Heart left ventricle (tissue), 16 donors: ENCODE measurements around the gene HIGD1B. TPM values are rescaled to one million over a fixed set of nuclear protein-coding genes. Genes with fewer than 3 reads are reported as not detected.

Source experiments
- ATAC-seq, 4 donors: fragments of 200-7000 bp; cut with Tn5 transposase; one replicate each; pipeline ENCODE4 v1.9.1; 2020 to 2022; ENCODE audit warnings: moderate library complexity in 4 of 4, mild to moderate bottlenecking in 3 of 4, moderate number of reproducible peaks in 1 of 4
- DNase-seq, 5 donors: peaks; one replicate each; pipeline ENCODE4 v3.0.0-alpha.2; 2020
- H3K27ac ChIP-seq, 12 donors: fragments of 200-600 bp; sonication (generic) in 4 of 12; one replicate each; pipeline versions ENCODE4 v1.5.0 to v1.8.0; 2016 to 2022; ENCODE audit warnings: mild to moderate bottlenecking in 2 of 12
- H3K27me3 ChIP-seq, 9 donors: fragments of 200-600 bp; sonication (generic) in 2 of 9; one replicate each; pipeline versions ENCODE4 v1.5.1 to v1.8.0; 2016 to 2022; ENCODE audit warnings: mild to moderate bottlenecking in 3 of 9
- H3K36me3 ChIP-seq, 9 donors: fragments of 200-600 bp; sonication (generic) in 2 of 9; one replicate each; pipeline versions ENCODE4 v1.5.0 to v1.8.0; 2018 to 2022; ENCODE audit warnings: mild to moderate bottlenecking in 2 of 9
- H3K4me1 ChIP-seq, 12 donors: fragments of 200-600 bp; sonication (generic) in 4 of 12; one replicate each; pipeline versions ENCODE4 v1.5.0 to v1.8.0; 2016 to 2022; ENCODE audit warnings: mild to moderate bottlenecking in 3 of 12
- H3K4me3 ChIP-seq, 12 donors: fragments of 200-600 bp; sonication (generic) in 4 of 12; one replicate each; pipeline versions ENCODE4 v1.5.0 to v1.8.0; 2017 to 2022; ENCODE audit warnings: mild to moderate bottlenecking in 9 of 12, moderate library complexity in 4 of 12
- H3K9me3 ChIP-seq, 12 donors: fragments of 200-600 bp; sonication (generic) in 4 of 12; one replicate each; pipeline versions ENCODE4 v1.5.0 to v1.8.0; 2016 to 2022; ENCODE audit warnings: mild to moderate bottlenecking in 1 of 12
- CTCF ChIP-seq, 12 donors: fragments of 200-600 bp; sonication (generic) in 4 of 12; IDR thresholded peaks; one replicate each; pipeline versions ENCODE4 v1.5.0 to v1.8.0; 2018 to 2022; ENCODE audit warnings: antibody characterized with exemption in 12 of 12, mild to moderate bottlenecking in 5 of 12
- POLR2A ChIP-seq, 2 donors: fragments of 450-650 bp; IDR thresholded peaks; one replicate each; pipeline ENCODE4 v1.6.1; 2017; ENCODE audit warnings: antibody characterized with exemption in 2 of 2, mild to moderate bottlenecking in 2 of 2, moderate library complexity in 2 of 2
- WGBS, 4 donors: extraction: QIAGEN DNeasy Blood & Tissue Kit in 2 of 4; methylation state at CpG; one replicate each; pipeline versions ENCODE4 v1.1.5 to v1.1.7; 2013 to 2018; 5-methylcytosine and 5-hydroxymethylcytosine counted together
- intact Hi-C, 10 donors: fragments of 100-400 bp; cut with DNase I; formaldehyde crosslinking; loops; one replicate each; pipeline versions ENCODE4 v1.11.1 to v1.14.2; 2022
- polyA plus RNA-seq, 2 donors: library from polyadenylated mRNA; stranded (reverse); fragments of 200-250 nt; gene quantifications; one replicate each; pipeline ENCODE4 v1.2.3, GENCODE V29; 2013
- total RNA-seq, 9 donors: library from RNA; depleted of rRNA in 2 of 9; stranded (reverse); fragments of >200 nt in 2 of 9; fragmentation: NEBNext Ultra II Directional in 3 of 9; extraction: Animal tissue kit (Norgen Biotek cat#: 25700) in 3 of 9; gene quantifications; one replicate each; pipeline versions ENCODE4 v1.1.0 to v1.2.4, GENCODE V29; 2016 to 2023
- donor health status: ischemic (EF 13 %, LVEDD 7.1; RV severe dilation, severe dysfunction).
- donor health status: healthy with polysubstance abuse.
- donor health status: DM: no; HTN: yes; CAD: no.
- donor health status: DM: no; HTN: no; CAD: no.
- donor health status: ischemic (EF 25% LVEDD 6.9; RV normal size, moderate dysfunction).
- donor health status: ischemic (EF 25% LVEDD 5.7; RV mildly dilated, moderate dysfunction).
- donor health status: healthy.
- donor health status: DM: yes; HTN: yes; CAD: no.
- donor health status: ischemic (EF 35%, LVEDD 5.7; RV mildly dilated, moderate dysfunction).
- donor health status: nonischemic (EF 11% LVEDD 7.7; RV severe dilation, severe dysfunction).
- donor health status: DM: yes; HTN: yes; CAD: no.
- donor health status: PGD.
- donor health status: ischemic (EF 29% LVEDD 5.4; RV normal size, mild dysfunction).
- donor health status: nonischemic (EF 23%, LVEDD 6.1; RV moderate dilation, normal function).

Gene HIGD1B
- total and polyA plus RNA-seq, 11 donors, result 4.3 to 30.9 (median 13.5) TPM

- DNase-seq (peak; percentile 59 to 78 (median 69)), ATAC-seq (peak; percentile 15 to 68 (median 54))
- intact Hi-C loops, result no loop called here
- TF ChIP-seq CTCF (IDR thresholded peaks at IDR 0.05), result no peak
- no peak for TF ChIP-seq POLR2A (IDR thresholded peaks at IDR 0.05)
- 60 to 70% (median 62%) methylated on average over 5 of the region's 5 CpGs for WGBS, 4 donors
- Histone ChIP-seq H3K4me3 (no peak overlapping the region), H3K4me1 (no peaks in the 10 kb centered on the region), H3K36me3 (peaks cover 0 to 65% (median 58%) of the 10 kb centered on the region in 9 donors), H3K27me3 (no peaks in the 10 kb centered on the region), H3K9me3 (no peaks in the 10 kb centered on the region), H3K27ac (peak overlapping the region; percentile 2 to 70 (median 49))
Measured at GRCh38 chr17:44850612-44851011, 2.9 kb downstream of the HIGD1B start.

- no peak for ATAC-seq
- H3K9me3 ChIP-seq, result no peaks in the 10 kb centered on the region
- no peaks in the 10 kb centered on the region for H3K27me3 ChIP-seq
- no peak overlapping the region for H3K27ac ChIP-seq
- peak in 1 of 5 donors; percentile 6 for DNase-seq
- intact Hi-C loops, result no loop called here
- TF ChIP-seq CTCF (IDR thresholded peaks at IDR 0.05) (no peak), POLR2A (IDR thresholded peaks at IDR 0.05) (no peak)
- no peaks in the 10 kb centered on the region for H3K4me1 ChIP-seq
- peaks cover 2 to 99% (median 94%) of the 10 kb centered on the region in 9 donors for H3K36me3 ChIP-seq
- no peak overlapping the region for H3K4me3 ChIP-seq
- WGBS, 4 donors, result 93 to 96% (median 94%) methylated on average over 5 of the region's 5 CpGs
Measured at GRCh38 chr17:44854192-44854591, 6.5 kb downstream of the HIGD1B start.

- no peak for DNase-seq
Measured at GRCh38 chr17:44859701-44860100, 12.0 kb downstream of the HIGD1B start.

GRCh38 chr17:44862278-44862914 lies 14.7 kb downstream of the HIGD1B start:
- Histone ChIP-seq H3K36me3 (peaks cover 10 to 100% (median 96%) of the 10 kb centered on the region in 9 donors), H3K4me1 (peaks cover 0 to 3% (median 0%) of the 10 kb centered on the region in 12 donors), H3K27me3 (no peaks in the 10 kb centered on the region), H3K9me3 (no peaks in the 10 kb centered on the region), H3K4me3 (no peak overlapping the region), H3K27ac (peak overlapping the region in 1 of 12 donors; percentile 48)
- TF ChIP-seq POLR2A (IDR thresholded peaks at IDR 0.05), result no peak
- TF ChIP-seq CTCF (IDR thresholded peaks at IDR 0.05), result no peak
- intact Hi-C loops, result no loop called here
- DNase-seq, result no peak
- 76 to 85% (median 84%) methylated on average over 5 to 9 of the region's 9 CpGs for WGBS, 4 donors
- no peak for ATAC-seq

More at GRCh38 chr17:44859701-44860100, 12.0 kb downstream of the HIGD1B start:
- ATAC-seq, result no peak
- H3K27ac ChIP-seq, result no peak overlapping the region
- no peaks in the 10 kb centered on the region for H3K9me3 ChIP-seq
- no peaks in the 10 kb centered on the region for H3K27me3 ChIP-seq
- 80 to 94% (median 88%) methylated on average over 5 of the region's 5 CpGs for WGBS, 4 donors
- TF ChIP-seq CTCF (IDR thresholded peaks at IDR 0.05) (no peak), POLR2A (IDR thresholded peaks at IDR 0.05) (no peak)
- H3K4me3 ChIP-seq, result no peak overlapping the region
- intact Hi-C loops, result no loop called here
- no peaks in the 10 kb centered on the region for H3K4me1 ChIP-seq
- H3K36me3 ChIP-seq, result peaks cover 10 to 100% (median 99%) of the 10 kb centered on the region in 9 donors
